Ramos (cell line): ENCODE measurements around the gene PAGE2.
"Not testable (repeated sequence)": the region's sequence is repeated elsewhere in the genome, so short reads cannot be mapped to it uniquely, and the experiment has no call there.

ENCODE experiments used
- in situ Hi-C: fragments of 300-500 bp; cut with MboI; formaldehyde crosslinking; loops from one replicate; pipeline ENCODE4 v1.14.3; 2022; ENCODE audit warnings: low sequenced_read_pairs; ENCODE audit not compliant: unreplicated experiment

The PAGE2 gene, protein sequence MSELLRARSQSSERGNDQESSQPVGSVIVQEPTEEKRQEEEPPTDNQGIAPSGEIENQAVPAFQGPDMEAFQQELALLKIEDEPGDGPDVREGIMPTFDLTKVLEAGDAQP

DNA sequence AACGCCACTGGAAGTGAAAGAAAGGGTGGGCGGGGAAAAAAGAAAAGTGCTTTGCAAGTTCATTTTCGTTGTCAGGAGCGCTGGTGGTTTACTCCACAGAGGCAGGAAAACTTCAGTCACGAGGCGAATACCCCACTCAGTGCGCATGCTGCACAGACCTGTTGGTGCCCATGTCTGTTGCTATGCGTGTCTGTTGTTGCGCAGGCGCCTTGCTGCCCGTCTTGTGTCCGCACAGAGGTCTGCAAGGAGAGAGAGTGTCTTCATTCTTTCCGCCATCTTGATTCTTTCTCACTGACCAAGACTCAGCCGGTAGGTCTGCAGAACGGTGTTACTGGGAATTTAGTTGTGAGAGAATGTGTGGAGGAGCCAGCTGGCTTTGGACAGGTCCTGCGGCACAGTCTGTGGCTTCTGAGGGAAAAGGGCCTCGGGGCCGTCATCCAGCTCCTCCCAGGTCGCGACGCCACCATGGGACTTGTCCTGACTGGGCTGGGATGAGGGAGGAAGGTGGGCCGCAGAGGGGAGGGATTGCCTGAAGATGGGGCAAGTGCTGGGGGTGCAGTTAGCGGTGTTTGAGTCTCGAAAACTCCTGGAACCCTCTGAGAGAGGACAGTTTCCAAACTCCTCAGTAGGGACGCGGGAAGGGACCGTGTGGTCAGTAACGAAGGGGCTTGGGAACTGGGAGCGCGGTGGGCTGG lies at the start of gene PAGE2:
Gene PAGE2 (plus strand): TSS at position 224 of the 695 bp plus-strand sequence. CDS start 1,003 bp downstream, outside the sequence.
- in situ Hi-C loops: no loop called here

GRCh38 chrX:55039471-55039870 lies 49.3 kb upstream of the PAGE2 start:
- in situ Hi-C loops: no loop called here

- in situ Hi-C loops: no loop called here
Observed at GRCh38 chrX:55041514-55041913, 47.3 kb upstream of the PAGE2 start.

DNA sequence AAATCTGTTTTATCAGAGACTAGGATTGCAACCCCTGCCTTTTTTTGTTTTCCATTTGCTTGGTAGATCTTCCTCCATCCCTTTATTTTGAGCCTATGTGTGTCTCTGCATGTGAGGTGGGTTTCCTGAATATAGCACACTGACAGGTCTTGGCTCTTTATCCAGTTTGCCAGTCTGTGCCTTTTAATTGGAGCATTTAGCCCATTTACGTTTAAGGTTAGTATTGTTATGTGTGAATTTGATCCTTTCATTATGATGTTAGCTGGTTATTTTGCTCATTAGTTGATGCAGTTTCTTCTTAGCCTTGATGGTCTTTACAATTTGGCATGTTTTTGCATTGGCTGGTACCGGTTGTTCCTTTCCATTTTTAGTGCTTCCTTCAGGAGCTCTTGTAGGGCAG lies 38.2 kb upstream of the PAGE2 start:
- in situ Hi-C loops: not testable (repeated sequence)

GRCh38 chrX:55056820-55057674 lies 31.8 kb upstream of the PAGE2 start:
- in situ Hi-C loops: no loop called here

GRCh38 chrX:55057675-55058249 lies 31.1 kb upstream of the PAGE2 start:
- in situ Hi-C loops: no loop called here

- in situ Hi-C loops: not testable (repeated sequence)
Observed at GRCh38 chrX:55067180-55067579, 21.6 kb upstream of the PAGE2 start.

- in situ Hi-C loops: no loop called here
Observed at GRCh38 chrX:55072286-55072685, 16.5 kb upstream of the PAGE2 start.

GRCh38 chrX:55074851-55075467 lies 13.9 kb upstream of the PAGE2 start, which contains the start of gene PAGE2B:
Gene PAGE2B (plus strand): TSS chrX:55075030. CDS start chrX:55076042, 1,012 bp downstream.
- in situ Hi-C loops: no loop called here

GRCh38 chrX:55098691-55099090 lies 9.9 kb downstream of the PAGE2 start:
- in situ Hi-C loops: no loop called here

DNA sequence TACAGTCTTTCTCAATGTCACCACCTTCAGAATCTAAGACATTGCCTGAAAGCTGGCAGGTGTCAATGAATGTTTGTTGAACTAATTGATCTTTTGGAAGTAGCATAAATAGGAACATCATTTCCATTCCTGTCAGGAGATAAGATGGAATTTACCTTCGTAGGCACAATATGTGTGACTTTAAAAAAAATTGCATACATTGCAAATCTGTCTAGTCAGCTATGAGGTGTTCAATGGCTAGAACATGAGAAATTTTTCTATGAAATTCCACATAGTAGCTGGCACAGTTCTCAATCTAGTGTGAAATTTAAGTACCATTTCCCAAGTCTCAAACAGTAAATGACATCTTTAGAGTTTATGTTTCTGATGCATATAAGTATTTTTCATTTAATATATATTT lies 10.3 kb downstream of the PAGE2 start:
- in situ Hi-C loops: no loop called here

GRCh38 chrX:55102754-55103153 lies 13.9 kb downstream of the PAGE2 start:
- in situ Hi-C loops: no loop called here

- in situ Hi-C loops: no loop called here
Observed at GRCh38 chrX:55107262-55107661, 18.4 kb downstream of the PAGE2 start.

DNA sequence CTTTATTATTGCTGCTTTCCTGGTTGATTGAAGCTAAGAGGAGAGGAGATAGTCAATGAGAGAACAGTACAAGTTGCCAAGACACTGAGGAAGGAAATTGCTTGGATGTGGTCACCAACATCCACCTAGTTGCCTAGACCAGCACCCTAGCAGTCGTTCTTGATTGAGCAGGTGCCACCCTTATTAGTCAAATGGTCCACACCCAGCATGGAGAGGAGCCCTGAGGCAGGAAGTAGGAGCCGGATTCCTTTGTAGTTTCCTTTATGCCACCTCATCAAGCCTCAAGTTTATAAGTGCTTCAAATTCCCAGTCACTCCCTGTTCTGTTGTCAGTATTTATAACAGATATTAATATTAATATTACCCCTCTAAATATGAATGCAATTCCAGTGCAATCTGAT lies 19.1 kb downstream of the PAGE2 start:
- in situ Hi-C loops: no loop called here

DNA sequence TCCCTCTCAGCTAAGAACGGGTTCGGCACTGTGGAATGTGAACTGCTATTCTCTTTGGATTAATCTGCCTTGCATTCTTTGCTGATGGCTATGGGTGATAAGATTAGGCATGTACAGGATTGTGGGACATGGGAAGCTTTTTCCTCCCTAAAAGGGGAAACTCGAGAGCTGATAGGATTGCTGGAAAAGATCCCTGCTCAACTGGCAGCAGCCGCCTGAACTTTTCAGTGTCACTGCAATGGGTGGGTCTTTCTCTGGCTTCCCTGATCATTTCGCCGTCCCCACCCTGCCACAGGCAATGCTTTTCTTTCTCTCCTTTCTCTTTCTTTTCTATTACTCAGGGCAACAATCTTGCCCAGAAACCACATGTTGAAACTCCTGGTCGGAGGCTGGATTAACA lies 20.5 kb downstream of the PAGE2 start:
- in situ Hi-C loops: no loop called here

- in situ Hi-C loops: no loop called here
Observed at GRCh38 chrX:55111578-55112254, 22.9 kb downstream of the PAGE2 start.

DNA sequence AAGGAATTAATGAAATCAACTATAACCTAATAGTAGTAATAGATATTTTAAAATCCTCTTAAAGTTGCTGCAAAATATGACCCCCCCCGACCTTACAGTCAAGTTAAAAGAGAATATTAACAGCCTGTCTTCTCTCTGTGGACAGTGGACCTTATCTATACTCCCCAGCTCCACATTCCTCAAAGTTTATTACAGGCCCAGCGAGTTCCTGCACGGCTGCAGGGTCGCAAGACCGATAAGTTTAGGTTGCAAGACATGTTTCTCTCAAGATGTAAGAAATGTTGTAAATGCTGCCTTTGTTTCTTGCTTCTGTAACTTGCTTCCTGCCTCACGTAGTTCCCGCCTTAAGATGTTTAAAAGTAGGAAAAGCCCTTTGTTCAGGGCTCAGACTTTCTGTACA lies 27.8 kb downstream of the PAGE2 start:
- in situ Hi-C loops: not testable (repeated sequence)

GRCh38 chrX:55118574-55118973 lies 29.8 kb downstream of the PAGE2 start:
- in situ Hi-C loops: no loop called here

DNA sequence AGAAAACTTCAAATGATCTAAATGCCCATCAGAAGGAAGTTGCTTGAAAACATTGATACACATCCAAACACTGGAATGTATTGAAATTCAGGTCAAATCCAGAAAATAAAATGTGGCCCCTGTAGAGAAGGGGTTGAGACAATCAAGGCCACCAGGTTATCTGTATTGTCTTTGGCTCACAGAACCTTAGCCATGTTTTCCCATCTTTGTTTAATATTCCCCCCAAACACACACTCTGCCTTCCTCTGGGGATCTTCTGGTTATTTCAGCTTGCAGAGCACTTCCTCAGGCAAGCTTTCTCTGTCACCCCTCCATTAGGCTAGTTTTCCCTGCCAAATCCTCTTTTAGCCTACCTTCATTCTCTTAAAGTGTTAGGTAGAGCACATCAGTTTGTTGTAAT lies 30.5 kb downstream of the PAGE2 start:
- in situ Hi-C loops: no loop called here

DNA sequence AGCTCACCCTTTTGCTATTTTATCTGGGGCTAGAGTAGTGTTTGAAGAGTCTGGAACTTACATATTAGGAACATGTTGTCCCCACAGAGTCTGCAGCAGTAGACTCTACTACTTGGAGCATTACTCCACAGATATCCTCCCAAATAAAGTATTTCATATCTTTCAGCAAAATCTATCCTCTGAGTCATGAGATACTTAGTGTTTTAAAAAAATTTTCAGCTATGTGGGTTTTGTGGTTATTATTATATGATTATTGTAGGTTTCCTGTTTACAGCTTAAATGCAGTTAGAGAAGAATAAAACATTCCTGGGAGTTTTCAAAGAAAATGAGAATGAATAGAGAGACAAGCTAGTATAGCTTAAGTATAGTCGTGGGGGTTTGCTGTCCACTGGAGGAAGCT lies 30.9 kb downstream of the PAGE2 start:
- in situ Hi-C loops: no loop called here
